Coronary artery (tissue), 2 donors: ENCODE results near the gene PTPN1.

Experiments
- DNase-seq: peaks from one replicate; pipeline ENCODE4 v3.0.0-alpha.2; 2017; ENCODE audit warnings: low spot score
- H3K27ac ChIP-seq, 2 donors: fragments of 200-600 bp; sonication (generic); one replicate each; pipeline ENCODE4 v1.5.1; 2016 to 2019
- H3K4me3 ChIP-seq: fragments of 200-600 bp; sonication (generic); 2 replicates; pipeline ENCODE4 v1.5.1; 2016; ENCODE audit warnings: mild to moderate bottlenecking, moderate library complexity
- TF ChIP-seq, protein P1 (sequence below): fragments of 200-600 bp; sonication (generic); IDR thresholded peaks from one replicate; pipeline ENCODE4 v1.5.1; 2019; ENCODE audit warnings: antibody characterized with exemption

Gene PTPN1

DNA sequence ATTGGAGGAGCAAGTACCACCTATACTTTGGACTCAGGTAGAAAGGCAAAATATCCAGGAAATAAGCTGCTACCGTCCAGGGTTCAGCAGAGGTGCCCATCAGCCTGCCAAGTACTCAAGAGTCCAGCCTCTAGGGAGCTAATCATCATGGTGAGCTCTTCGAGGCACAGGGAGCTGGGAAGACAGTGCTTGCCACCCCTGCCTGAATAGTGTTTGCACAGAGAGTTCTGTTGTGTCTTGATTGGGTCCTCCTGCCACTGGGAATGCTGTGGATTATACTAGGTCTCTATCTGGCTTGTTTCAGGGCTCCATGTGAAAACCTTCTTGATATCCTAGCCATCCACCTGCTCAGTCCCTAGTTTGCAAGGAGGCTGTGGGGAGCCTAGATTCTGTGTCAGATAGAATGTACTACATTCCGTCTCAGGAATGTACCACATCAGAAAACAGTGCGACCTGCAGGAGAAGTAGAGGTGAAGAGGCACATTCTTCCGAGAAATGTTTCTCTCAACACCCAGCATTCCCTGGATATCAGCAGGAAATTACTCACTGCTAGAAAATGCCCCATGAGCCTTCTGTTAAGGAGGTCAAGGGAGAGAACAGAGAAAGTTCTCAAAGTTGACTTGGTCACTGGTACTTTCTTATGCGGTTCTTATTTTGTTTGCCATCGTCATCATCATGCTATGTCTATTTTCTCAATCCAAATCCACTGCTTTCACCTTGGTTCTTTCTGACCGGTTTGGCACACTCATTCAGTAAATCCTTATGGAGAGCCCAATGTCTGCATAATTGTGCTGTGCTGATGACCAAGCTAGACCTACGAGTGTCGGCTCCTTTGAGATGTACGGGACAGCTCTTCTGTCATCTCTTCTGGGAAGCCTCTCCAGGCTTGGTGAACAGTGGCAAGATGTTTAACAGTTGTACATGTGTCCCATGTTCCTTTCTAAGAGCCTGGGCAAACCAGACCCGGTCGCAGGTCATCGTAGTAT lies 30.7 kb downstream of the PTPN1 start:
- no peak for DNase-seq
- Histone ChIP-seq H3K27ac (peak overlapping the region; percentile 70 to 94), H3K4me3 (peak overlapping the region; percentile 48)
- TF ChIP-seq, protein P1, sequence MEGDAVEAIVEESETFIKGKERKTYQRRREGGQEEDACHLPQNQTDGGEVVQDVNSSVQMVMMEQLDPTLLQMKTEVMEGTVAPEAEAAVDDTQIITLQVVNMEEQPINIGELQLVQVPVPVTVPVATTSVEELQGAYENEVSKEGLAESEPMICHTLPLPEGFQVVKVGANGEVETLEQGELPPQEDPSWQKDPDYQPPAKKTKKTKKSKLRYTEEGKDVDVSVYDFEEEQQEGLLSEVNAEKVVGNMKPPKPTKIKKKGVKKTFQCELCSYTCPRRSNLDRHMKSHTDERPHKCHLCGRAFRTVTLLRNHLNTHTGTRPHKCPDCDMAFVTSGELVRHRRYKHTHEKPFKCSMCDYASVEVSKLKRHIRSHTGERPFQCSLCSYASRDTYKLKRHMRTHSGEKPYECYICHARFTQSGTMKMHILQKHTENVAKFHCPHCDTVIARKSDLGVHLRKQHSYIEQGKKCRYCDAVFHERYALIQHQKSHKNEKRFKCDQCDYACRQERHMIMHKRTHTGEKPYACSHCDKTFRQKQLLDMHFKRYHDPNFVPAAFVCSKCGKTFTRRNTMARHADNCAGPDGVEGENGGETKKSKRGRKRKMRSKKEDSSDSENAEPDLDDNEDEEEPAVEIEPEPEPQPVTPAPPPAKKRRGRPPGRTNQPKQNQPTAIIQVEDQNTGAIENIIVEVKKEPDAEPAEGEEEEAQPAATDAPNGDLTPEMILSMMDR: no peak

DNA sequence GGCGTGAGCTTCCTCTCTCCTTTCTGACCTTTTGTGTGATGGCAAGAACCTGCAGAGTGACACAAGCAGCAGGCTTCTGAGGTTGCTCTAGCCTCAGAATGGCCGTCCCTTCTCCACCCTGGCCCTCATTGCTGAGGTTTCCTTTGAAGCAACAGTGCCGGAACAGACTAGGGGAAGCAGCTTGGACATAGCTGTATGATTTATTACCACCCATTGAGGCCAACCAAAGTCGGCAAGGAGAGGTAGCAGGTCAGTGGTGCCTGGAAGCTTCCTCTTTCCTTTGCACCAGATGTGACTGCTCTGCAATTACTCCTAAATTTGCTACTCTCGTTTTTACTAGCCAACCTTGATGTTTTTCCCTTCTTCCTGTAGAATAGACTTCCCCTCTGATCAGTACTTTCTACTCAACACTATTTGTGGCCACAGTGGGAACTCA lies 31.4 kb downstream of the PTPN1 start:
- Histone ChIP-seq H3K27ac (peak overlapping the region; percentile 70 to 94), H3K4me3 (peak overlapping the region; percentile 48)
- TF ChIP-seq, protein P1: no peak
- no peak for DNase-seq

GRCh38 chr20:50543326-50543725 lies 33.1 kb downstream of the PTPN1 start:
- DNase-seq: no peak
- H3K4me3 ChIP-seq: no peak overlapping the region
- TF ChIP-seq, protein P1: no peak
- no peak overlapping the region for H3K27ac ChIP-seq

DNA sequence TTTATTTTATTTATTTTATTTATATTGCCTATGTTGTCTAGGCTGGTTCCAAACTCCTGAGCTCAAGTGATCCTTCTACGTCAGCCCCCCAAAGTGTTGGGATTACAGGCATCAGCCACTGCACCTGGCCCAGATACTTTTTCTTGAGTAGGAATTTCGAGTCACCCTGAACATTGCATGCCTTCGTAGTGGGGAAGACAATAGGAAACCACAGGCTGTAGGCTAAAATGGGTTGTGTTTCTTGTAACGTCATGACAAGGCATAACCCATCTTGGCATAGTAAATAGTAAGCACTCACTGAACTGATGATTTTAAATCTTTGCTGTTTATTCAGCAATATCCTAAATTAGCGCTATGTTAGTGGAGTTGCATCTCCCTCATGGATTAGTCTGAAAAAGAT lies 34.9 kb downstream of the PTPN1 start:
- DNase-seq: no peak
- no peak overlapping the region for H3K4me3 ChIP-seq
- H3K27ac ChIP-seq: no peak overlapping the region
- TF ChIP-seq, protein P1: no peak

DNA sequence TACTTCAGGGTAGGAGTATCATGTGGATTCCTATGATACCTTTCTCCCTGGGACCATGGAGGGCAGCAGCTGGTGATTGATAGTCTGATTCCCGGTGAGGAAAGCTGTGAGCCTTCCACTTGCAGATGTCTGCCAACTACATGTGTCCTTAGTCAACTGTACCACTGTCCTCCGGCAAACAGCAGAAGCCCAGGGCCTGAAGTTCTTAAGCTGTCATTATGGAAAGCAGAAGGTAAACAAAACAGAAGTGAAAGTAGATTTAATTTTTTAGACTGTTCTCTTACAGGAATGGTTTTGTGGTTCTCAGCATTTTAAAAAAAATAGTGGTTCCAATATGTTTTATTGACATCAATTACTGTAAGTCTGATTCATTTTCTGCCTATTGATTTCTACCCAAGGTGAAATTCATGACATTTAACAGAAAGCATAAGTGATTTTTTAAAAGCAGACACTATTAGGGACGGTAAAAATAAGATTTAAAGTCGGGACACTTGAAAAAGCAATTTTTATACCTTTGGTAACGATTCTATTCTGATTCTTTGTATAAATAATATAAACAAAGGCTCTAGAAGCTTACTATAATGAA lies 36.6 kb downstream of the PTPN1 start:
- TF ChIP-seq, protein P1: no peak
- H3K4me3 ChIP-seq: no peak overlapping the region
- DNase-seq: no peak
- no peak overlapping the region for H3K27ac ChIP-seq

DNA sequence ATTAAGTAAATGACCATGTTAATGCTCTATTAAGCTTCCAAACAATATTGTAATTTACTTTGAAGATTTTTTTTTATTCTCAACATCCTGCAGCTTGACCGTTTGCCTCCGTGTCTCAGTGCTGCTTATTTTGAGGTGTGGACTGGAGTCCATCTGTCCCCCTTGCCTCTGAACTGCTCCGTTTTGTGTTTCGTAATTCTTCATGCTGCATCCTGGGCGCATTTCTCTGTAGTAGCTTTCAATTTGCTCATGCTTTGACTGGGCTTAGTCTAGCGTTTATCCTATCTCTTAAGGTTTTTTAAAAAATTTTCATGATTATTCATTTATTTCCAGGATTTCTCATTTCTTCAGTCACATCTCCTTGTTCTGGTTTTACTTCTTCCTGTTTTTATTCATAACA lies 37.8 kb downstream of the PTPN1 start:
- H3K27ac ChIP-seq: no peak overlapping the region
- TF ChIP-seq, protein P1: no peak

DNA sequence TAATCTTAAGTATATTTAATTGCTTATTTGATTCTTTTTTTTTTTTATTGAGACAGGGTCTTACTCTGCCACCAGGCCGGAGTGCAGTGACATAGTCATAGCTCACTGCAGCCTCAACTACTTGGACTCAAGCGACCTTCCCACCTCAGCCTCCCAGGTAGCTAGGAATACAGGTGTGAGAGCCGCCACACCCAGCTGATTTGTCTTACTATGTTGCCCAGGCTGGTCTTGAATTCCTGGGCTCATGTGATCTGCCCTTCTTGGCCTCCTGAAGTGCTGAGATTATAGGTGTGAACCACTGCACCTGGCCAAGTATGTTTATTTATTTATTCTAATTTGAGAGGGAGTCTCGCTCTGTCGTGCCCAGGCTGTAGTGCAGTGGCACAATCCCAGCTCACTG lies 38.2 kb downstream of the PTPN1 start:
- DNase-seq: no peak
- no peak overlapping the region for H3K27ac ChIP-seq
- no peak overlapping the region for H3K4me3 ChIP-seq
- TF ChIP-seq, protein P1: no peak

More for the DNA sequence above, 37.8 kb downstream of the PTPN1 start:
- no peak for DNase-seq
- no peak overlapping the region for H3K4me3 ChIP-seq
